Panc1 (cell line): Measurements from ENCODE around the gene CRCP. TPM values are rescaled to one million over a fixed set of nuclear protein-coding genes. Genes with fewer than 3 reads are reported as not detected.
A peak's percentile ranks its signal among the peaks of the same experiment; 100 is the strongest.

Experiments
- ATAC-seq: fragments of 200-7000 bp; cut with Tn5 transposase; 2 replicates; pipeline ENCODE4 v1.9.1; 2020; ENCODE audit warnings: mild to moderate bottlenecking, moderate library complexity
- BruUV-seq: library from RNA; stranded (reverse); fragments of 400-500 nt; replicated peaks from 2 replicates; lab custom pipeline; 2021; lab: Mats Ljungman, UMichigan
- CTCF ChIA-PET: fragments of 300-600 bp; sonication (Branson Sonifier 250); formaldehyde crosslinking; loops from one replicate; lab custom pipeline; 2022; ENCODE audit warnings: antibody characterized with exemption; lab: Charles Lee
- POLR2A ChIA-PET: fragments of 300-600 bp; sonication (Branson Sonifier 250); formaldehyde crosslinking; loops from one replicate; lab custom pipeline; 2022; ENCODE audit warnings: antibody characterized with exemption; lab: Charles Lee
- DNase-seq: peaks from one replicate; pipeline ENCODE4 v3.0.0-alpha.2; 2010; ENCODE audit warnings: low read depth, low spot score
- H3K27ac ChIP-seq: 2 replicates; pipeline ENCODE4 v1.5.1; 2011; ENCODE audit warnings: mild to moderate bottlenecking, low read length, inconsistent platforms
- H3K27me3 ChIP-seq: fragments of 200-500 bp; sonication (Bioruptor generic); 2 replicates; pipeline ENCODE4 v1.6.0; 2014; ENCODE audit warnings: low read length, inconsistent platforms; ENCODE audit not compliant: control insufficient read depth, insufficient read depth
- H3K36me3 ChIP-seq: fragments of 200-500 bp; sonication (Bioruptor generic); 2 replicates; pipeline ENCODE4 v1.5.1; 2014; ENCODE audit warnings: inconsistent platforms, mild to moderate bottlenecking, low read length, moderate library complexity; ENCODE audit not compliant: control insufficient read depth, insufficient read depth
- H3K4me1 ChIP-seq: 2 replicates; pipeline ENCODE4 v1.5.1; 2011; ENCODE audit warnings: inconsistent platforms, mild to moderate bottlenecking, low read length, moderate library complexity; ENCODE audit not compliant: control insufficient read depth, insufficient read depth
- H3K4me3 ChIP-seq, 2 experiments: 2 replicates each; pipeline ENCODE4 v1.5.1; 2011 to 2012; ENCODE audit warnings: low read depth in 2 of 2, low read length in 2 of 2, mild to moderate bottlenecking in 2 of 2, inconsistent platforms in 1 of 2, moderate library complexity in 1 of 2
- H3K9me3 ChIP-seq: fragments of 200-500 bp; sonication (Bioruptor generic); 2 replicates; pipeline ENCODE4 v1.5.1; 2014; ENCODE audit warnings: low read depth, mild to moderate bottlenecking, inconsistent platforms, low read length, moderate library complexity; ENCODE audit not compliant: control insufficient read depth, insufficient read depth
- POLR2AphosphoS5 ChIP-seq: IDR thresholded peaks from 2 replicates; pipeline ENCODE4 v1.6.1; 2012; ENCODE audit warnings: mild to moderate bottlenecking, low read depth, low read length, moderate library complexity
- SIN3A ChIP-seq: IDR thresholded peaks from 2 replicates; pipeline ENCODE4 v1.6.1; 2012; ENCODE audit warnings: low read depth, mild to moderate bottlenecking, low read length, moderate library complexity, borderline replicate concordance; ENCODE audit not compliant: insufficient read depth
- TCF7L2 ChIP-seq: IDR thresholded peaks from 2 replicates; pipeline ENCODE4 v1.6.1; 2011; ENCODE audit warnings: mild to moderate bottlenecking, low read depth, low read length, inconsistent platforms
- in situ Hi-C: cut with HindIII; loops from 2 replicates; pipeline ENCODE4 v1.10.0; 2016; ENCODE audit warnings: low sequenced_read_pairs, low pct_unique_long_range_greater_than_20kb
- intact Hi-C: fragments of 100-400 bp; cut with micrococcal nuclease; formaldehyde crosslinking; loops from one replicate; pipeline ENCODE4 v1.10.0; 2022; ENCODE audit not compliant: unreplicated experiment
- total RNA-seq: library from RNA; stranded (reverse); gene quantifications from one replicate; pipeline ENCODE4 v1.2.1, GENCODE V29; 2021; ENCODE audit not compliant: unreplicated experiment
- TF ChIP-seq, protein P1 (sequence below), 2 experiments: IDR thresholded peaks; 2 replicates each; pipeline ENCODE4 v1.6.1; 2011 to 2012; ENCODE audit warnings: low read depth in 2 of 2, control low read depth in 1 of 2, low read length in 1 of 2, mild to moderate bottlenecking in 1 of 2, moderate library complexity in 1 of 2; ENCODE audit not compliant: insufficient read depth in 1 of 2
- TF ChIP-seq, protein P2 (sequence below): fragments of 450-650 bp; IDR thresholded peaks from 2 replicates; pipeline ENCODE4 v1.5.1; 2017; ENCODE audit warnings: mild to moderate bottlenecking

Gene CRCP
- total RNA-seq, 1 experiment from 2014 or later, result 46.4 TPM

DNA sequence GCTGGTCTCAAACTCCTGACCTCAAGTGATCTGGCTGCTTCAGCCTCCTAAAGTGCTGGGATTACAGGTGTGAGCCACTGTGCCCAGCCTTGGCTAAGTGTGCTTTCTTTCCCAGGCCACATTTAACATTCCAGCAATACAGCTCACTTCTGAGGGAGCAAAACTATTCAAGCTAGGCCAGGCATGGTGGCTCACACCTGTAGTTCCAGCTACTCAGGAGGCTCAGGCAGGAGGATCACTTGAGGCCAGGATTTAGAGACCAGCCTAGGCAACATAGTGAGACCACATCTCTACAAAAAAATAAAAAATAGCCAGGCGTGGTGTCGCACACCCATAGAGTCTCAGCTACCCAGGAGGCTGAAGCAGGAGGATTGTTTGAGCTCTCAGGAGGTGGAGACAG lies 67.2 kb downstream of the CRCP start:
- H3K4me1 ChIP-seq, result no peaks in the 10 kb centered on the region
- intact Hi-C loops, result no loop called here
- BruUV-seq, result no TSS peak
- H3K9me3 ChIP-seq, result no peaks in the 10 kb centered on the region
- no peaks in the 10 kb centered on the region for H3K36me3 ChIP-seq
- in situ Hi-C loops, result no loop called here
- TF ChIP-seq POLR2AphosphoS5 (no peak), TCF7L2 (no peak), SIN3A (no peak)
- TF ChIP-seq, protein P1, sequence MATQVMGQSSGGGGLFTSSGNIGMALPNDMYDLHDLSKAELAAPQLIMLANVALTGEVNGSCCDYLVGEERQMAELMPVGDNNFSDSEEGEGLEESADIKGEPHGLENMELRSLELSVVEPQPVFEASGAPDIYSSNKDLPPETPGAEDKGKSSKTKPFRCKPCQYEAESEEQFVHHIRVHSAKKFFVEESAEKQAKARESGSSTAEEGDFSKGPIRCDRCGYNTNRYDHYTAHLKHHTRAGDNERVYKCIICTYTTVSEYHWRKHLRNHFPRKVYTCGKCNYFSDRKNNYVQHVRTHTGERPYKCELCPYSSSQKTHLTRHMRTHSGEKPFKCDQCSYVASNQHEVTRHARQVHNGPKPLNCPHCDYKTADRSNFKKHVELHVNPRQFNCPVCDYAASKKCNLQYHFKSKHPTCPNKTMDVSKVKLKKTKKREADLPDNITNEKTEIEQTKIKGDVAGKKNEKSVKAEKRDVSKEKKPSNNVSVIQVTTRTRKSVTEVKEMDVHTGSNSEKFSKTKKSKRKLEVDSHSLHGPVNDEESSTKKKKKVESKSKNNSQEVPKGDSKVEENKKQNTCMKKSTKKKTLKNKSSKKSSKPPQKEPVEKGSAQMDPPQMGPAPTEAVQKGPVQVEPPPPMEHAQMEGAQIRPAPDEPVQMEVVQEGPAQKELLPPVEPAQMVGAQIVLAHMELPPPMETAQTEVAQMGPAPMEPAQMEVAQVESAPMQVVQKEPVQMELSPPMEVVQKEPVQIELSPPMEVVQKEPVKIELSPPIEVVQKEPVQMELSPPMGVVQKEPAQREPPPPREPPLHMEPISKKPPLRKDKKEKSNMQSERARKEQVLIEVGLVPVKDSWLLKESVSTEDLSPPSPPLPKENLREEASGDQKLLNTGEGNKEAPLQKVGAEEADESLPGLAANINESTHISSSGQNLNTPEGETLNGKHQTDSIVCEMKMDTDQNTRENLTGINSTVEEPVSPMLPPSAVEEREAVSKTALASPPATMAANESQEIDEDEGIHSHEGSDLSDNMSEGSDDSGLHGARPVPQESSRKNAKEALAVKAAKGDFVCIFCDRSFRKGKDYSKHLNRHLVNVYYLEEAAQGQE (IDR thresholded peaks at IDR 0.05; ENCODE audit: insufficient read depth in 1 of 2, low read depth in 2 of 2, low read length in 1 of 2), result no peak
- TF ChIP-seq, protein P2, sequence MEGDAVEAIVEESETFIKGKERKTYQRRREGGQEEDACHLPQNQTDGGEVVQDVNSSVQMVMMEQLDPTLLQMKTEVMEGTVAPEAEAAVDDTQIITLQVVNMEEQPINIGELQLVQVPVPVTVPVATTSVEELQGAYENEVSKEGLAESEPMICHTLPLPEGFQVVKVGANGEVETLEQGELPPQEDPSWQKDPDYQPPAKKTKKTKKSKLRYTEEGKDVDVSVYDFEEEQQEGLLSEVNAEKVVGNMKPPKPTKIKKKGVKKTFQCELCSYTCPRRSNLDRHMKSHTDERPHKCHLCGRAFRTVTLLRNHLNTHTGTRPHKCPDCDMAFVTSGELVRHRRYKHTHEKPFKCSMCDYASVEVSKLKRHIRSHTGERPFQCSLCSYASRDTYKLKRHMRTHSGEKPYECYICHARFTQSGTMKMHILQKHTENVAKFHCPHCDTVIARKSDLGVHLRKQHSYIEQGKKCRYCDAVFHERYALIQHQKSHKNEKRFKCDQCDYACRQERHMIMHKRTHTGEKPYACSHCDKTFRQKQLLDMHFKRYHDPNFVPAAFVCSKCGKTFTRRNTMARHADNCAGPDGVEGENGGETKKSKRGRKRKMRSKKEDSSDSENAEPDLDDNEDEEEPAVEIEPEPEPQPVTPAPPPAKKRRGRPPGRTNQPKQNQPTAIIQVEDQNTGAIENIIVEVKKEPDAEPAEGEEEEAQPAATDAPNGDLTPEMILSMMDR, result no peak
- ATAC-seq, result 0 out of 2 replicates have a peak, but pooled peaks have one; percentile 37
- H3K27me3 ChIP-seq, result no peaks in the 10 kb centered on the region
- DNase-seq, result no peak
- H3K27ac ChIP-seq, result no peak overlapping the region
- POLR2A ChIA-PET, result interaction anchor here (0.7 kb wide), 1 partner anchor 20 kb away, joined by 5 read pairs; no protein-coding TSS in a partner anchor
- CTCF ChIA-PET, result interaction anchor here (0.7 kb wide), 1 partner anchor 115 kb away, joined by 12 read pairs; no protein-coding TSS in a partner anchor
- H3K4me3 ChIP-seq, result no peak overlapping the region

DNA sequence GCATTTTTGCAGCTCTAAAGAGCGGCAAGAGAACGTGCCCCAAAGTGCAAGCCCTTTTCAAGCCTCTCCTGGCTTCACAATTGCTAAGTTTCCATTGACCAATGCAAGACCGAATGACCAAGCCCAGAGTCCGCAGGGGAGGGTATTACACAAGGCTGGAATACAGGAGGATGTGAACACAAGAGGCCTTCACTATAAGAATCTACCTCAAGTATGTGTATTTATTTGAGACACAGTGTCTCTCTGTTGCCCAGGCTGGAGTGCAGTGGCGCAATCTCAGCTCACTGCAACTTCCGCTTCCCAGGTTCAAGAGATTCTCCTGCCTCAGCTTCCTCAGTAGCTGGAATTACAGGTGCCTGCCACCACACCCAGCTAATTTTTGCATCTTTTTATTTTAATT lies 68.3 kb downstream of the CRCP start:
- no peak overlapping the region for H3K27ac ChIP-seq
- H3K4me3 ChIP-seq, result no peak overlapping the region
- H3K27me3 ChIP-seq, result no peaks in the 10 kb centered on the region
- BruUV-seq, result no TSS peak
- ATAC-seq, result no peak
- in situ Hi-C loops, result no loop called here
- intact Hi-C loops, result no loop called here
- CTCF ChIA-PET, result no interaction called here
- H3K36me3 ChIP-seq, result no peaks in the 10 kb centered on the region
- no peak for DNase-seq
- H3K9me3 ChIP-seq, result no peaks in the 10 kb centered on the region
- no peaks in the 10 kb centered on the region for H3K4me1 ChIP-seq
- POLR2A ChIA-PET, result no interaction called here
- TF ChIP-seq TCF7L2 (no peak), POLR2AphosphoS5 (no peak), SIN3A (no peak)
- TF ChIP-seq, protein P1 (IDR thresholded peaks at IDR 0.05; ENCODE audit: insufficient read depth in 1 of 2, low read depth in 2 of 2, low read length in 1 of 2), result no peak
- TF ChIP-seq, protein P2, result no peak
